ENCODE results near the gene BSN. TPM values are rescaled to one million over a fixed set of nuclear protein-coding genes. Genes with fewer than 3 reads are reported as not detected.

Gene BSN
- total RNA-seq, 4 donors from 2014 or later, result 0.44 to 1.8 (median 0.92) TPM

- no peak for DNase-seq (ENCODE audit: low spot score in 2 of 2)
- H3K27ac ChIP-seq, result no peak overlapping the region
- no peaks in the 10 kb centered on the region for H3K9me3 ChIP-seq
- TF ChIP-seq POLR2A (IDR thresholded peaks at IDR 0.05) (no peak), EP300 (IDR thresholded peaks at IDR 0.05) (no peak)
- TF ChIP-seq, protein P1, sequence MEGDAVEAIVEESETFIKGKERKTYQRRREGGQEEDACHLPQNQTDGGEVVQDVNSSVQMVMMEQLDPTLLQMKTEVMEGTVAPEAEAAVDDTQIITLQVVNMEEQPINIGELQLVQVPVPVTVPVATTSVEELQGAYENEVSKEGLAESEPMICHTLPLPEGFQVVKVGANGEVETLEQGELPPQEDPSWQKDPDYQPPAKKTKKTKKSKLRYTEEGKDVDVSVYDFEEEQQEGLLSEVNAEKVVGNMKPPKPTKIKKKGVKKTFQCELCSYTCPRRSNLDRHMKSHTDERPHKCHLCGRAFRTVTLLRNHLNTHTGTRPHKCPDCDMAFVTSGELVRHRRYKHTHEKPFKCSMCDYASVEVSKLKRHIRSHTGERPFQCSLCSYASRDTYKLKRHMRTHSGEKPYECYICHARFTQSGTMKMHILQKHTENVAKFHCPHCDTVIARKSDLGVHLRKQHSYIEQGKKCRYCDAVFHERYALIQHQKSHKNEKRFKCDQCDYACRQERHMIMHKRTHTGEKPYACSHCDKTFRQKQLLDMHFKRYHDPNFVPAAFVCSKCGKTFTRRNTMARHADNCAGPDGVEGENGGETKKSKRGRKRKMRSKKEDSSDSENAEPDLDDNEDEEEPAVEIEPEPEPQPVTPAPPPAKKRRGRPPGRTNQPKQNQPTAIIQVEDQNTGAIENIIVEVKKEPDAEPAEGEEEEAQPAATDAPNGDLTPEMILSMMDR (IDR thresholded peaks at IDR 0.05), result no peak
- no peaks in the 10 kb centered on the region for H3K27me3 ChIP-seq
- H3K4me3 ChIP-seq, result no peak overlapping the region
- peaks cover 0 to 88% (median 9%) of the 10 kb centered on the region in 3 donors for H3K36me3 ChIP-seq
- peaks cover 0 to 5% (median 0%) of the 10 kb centered on the region in 4 donors for H3K4me1 ChIP-seq
- WGBS, 2 donors, result 80 to 84% methylated on average over 6 to 7 of the region's 9 CpGs
These were observed 152.3 kb downstream of the BSN start for GRCh38 chr3:49706456-49707112.

GRCh38 chr3:49707113-49707480 lies 152.8 kb downstream of the BSN start:
- WGBS, 2 donors, result 70 to 71% methylated on average over 4 of the region's 4 CpGs
- peaks cover 0 to 88% (median 4%) of the 10 kb centered on the region in 3 donors for H3K36me3 ChIP-seq
- no peaks in the 10 kb centered on the region for H3K27me3 ChIP-seq
- H3K27ac ChIP-seq, result no peak overlapping the region
- peaks cover 0 to 5% (median 0%) of the 10 kb centered on the region in 4 donors for H3K4me1 ChIP-seq
- TF ChIP-seq EP300 (IDR thresholded peaks at IDR 0.05), result no peak
- TF ChIP-seq, protein P1 (IDR thresholded peaks at IDR 0.05), result no peak
- TF ChIP-seq POLR2A (IDR thresholded peaks at IDR 0.05), result no peak
- DNase-seq (ENCODE audit: low spot score in 2 of 2), result no peak
- H3K9me3 ChIP-seq, result no peaks in the 10 kb centered on the region
- H3K4me3 ChIP-seq, result no peak overlapping the region

GRCh38 chr3:49709852-49710251 lies 155.6 kb downstream of the BSN start:
- TF ChIP-seq EP300 (IDR thresholded peaks at IDR 0.05) (no peak), POLR2A (IDR thresholded peaks at IDR 0.05) (no peak)
- TF ChIP-seq, protein P1 (IDR thresholded peaks at IDR 0.05), result no peak
- 92 to 96% methylated on average over 8 of the region's 8 CpGs for WGBS, 2 donors
- Histone ChIP-seq H3K27me3 (no peaks in the 10 kb centered on the region), H3K27ac (no peak overlapping the region), H3K9me3 (no peaks in the 10 kb centered on the region), H3K36me3 (peaks cover 0 to 88% (median 0%) of the 10 kb centered on the region in 3 donors), H3K4me3 (no peak overlapping the region), H3K4me1 (no peaks in the 10 kb centered on the region)
- DNase-seq (ENCODE audit: low spot score in 2 of 2), result no peak

DNA sequence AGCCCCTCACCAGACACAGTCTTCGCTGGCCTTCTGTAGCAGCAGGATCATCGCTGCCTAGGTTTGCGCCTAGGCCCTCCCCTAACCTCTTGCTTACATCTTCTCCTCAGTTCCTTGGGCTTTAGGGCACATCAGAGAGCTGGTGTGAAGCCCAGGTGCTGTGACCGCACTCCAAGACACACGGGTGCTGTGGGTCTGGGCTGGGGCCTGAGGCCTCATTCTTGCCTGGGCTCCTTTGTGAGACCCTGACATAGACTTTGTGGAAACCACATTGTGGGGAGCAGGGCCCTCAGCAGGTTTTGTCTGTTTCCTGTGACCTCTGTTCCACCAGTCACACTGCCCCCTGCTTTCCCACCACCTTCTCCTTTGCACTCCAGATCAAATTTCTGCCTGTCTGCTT lies 157.2 kb downstream of the BSN start:
- H3K4me3 ChIP-seq, result no peak overlapping the region
- H3K27ac ChIP-seq, result no peak overlapping the region
- 93 to 96% methylated on average over 4 to 5 of the region's 5 CpGs for WGBS, 2 donors
- no peaks in the 10 kb centered on the region for H3K9me3 ChIP-seq
- TF ChIP-seq EP300 (IDR thresholded peaks at IDR 0.05) (no peak), POLR2A (IDR thresholded peaks at IDR 0.05) (no peak)
- TF ChIP-seq, protein P1 (IDR thresholded peaks at IDR 0.05), result no peak
- no peaks in the 10 kb centered on the region for H3K27me3 ChIP-seq
- no peaks in the 10 kb centered on the region for H3K4me1 ChIP-seq
- H3K36me3 ChIP-seq, result peaks cover 0 to 88% (median 0%) of the 10 kb centered on the region in 3 donors
- DNase-seq (ENCODE audit: low spot score in 2 of 2), result no peak

DNA sequence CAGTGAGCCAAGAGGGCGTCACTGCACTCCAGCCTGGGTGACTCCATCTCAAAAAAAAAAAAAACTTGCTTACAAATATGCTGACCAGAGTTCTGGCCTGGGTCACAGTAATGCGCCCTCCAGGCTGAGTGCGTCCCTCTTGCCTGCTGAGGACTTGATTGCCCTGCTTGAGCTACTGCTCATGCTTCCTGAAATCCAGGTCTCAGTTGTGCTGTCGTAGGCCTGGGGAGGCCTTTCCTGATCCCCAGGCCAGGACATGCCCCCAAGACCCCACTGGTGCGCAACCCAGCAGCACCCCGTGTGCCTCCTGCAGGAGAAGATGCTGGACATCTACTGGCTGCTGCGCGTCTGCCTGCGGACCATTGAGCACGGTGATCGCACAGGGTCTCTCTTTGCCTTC lies 157.9 kb downstream of the BSN start:
- Histone ChIP-seq H3K27me3 (no peaks in the 10 kb centered on the region), H3K27ac (no peak overlapping the region), H3K9me3 (no peaks in the 10 kb centered on the region), H3K4me1 (no peaks in the 10 kb centered on the region), H3K4me3 (no peak overlapping the region), H3K36me3 (peaks cover 0 to 88% (median 0%) of the 10 kb centered on the region in 3 donors)
- 83 to 96% methylated on average over 7 to 11 of the region's 11 CpGs for WGBS, 2 donors
- no peak for DNase-seq (ENCODE audit: low spot score in 2 of 2)
- TF ChIP-seq, protein P1 (IDR thresholded peaks at IDR 0.05), result no peak
- TF ChIP-seq EP300 (IDR thresholded peaks at IDR 0.05), result no peak
- no peak for TF ChIP-seq POLR2A (IDR thresholded peaks at IDR 0.05)
